ENCODE data around the gene COASY. TPM values are rescaled to one million over a fixed set of nuclear protein-coding genes. Genes with fewer than 3 reads are reported as not detected.

Gene COASY
- polyA plus RNA-seq, 1 of the 3 experiments (the other 2 are of a cell fraction) = 69.4 TPM

DNA sequence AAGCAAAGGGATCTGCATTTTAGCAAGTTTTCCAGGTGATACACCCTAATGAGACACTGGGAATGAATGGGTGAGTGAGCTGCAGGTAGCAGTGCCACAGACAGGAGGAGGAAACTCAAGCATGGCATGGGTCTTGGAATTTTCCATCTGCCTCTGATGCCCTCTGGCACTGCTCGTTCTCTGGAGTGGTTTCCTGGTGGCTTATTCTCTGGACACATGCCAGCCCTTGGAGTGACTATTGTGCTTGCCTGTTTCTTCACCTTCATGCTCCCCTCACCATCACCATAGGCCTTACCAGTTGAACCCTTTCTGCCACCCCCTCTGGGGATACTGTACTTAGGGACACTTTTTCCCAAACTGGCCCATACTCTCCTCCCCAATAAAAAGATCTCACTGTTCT, 1.6 kb downstream of the COASY start:
- CTCF ChIA-PET = interaction anchor here (1.0 to 1.4 kb wide), 2 partner anchors 13 to 14 kb away, joined by 3 to 4 read pairs; no protein-coding TSS in a partner anchor
- Histone ChIP-seq H3K9me3 (no peaks in the 10 kb centered on the region), H3K9me2 (no peaks in the 10 kb centered on the region), H3K4me1 (ENCODE audit: control insufficient read depth in 1 of 2, insufficient read depth in 2 of 2, low read depth in 1 of 2, low read length in 1 of 2) (peaks cover 4 to 33% of the 10 kb centered on the region in 2 experiments; a peak in 3 of 4 replicates), H3K79me2 (ENCODE audit: insufficient read depth) (peaks cover 65% of the 10 kb centered on the region), H3K9ac (peak overlapping the region; percentile 86; the same call in 1 of the 2 replicates), H3K4me2 (peak overlapping the region; percentile 98), H3F3A (replicated peaks; ENCODE audit: insufficient read depth) (peaks cover 29% of the 10 kb centered on the region), H4K20me1 (ENCODE audit: insufficient read depth) (no peaks in the 10 kb centered on the region), H3K27me3 (ENCODE audit: insufficient read depth) (no peaks in the 10 kb centered on the region), H3K4me3 (ENCODE audit: low read depth in 2 of 2, low read length in 1 of 2) (peak overlapping the region; percentile 78 to 98), H2AFZ (ENCODE audit: low read depth) (no peak overlapping the region), H3K27ac (ENCODE audit: low read depth in 2 of 2, low read length in 1 of 2) (no peak overlapping the region; a peak in 1 of 4 replicates), H3K36me3 (replicated peaks in 1 of 2; ENCODE audit: control insufficient read depth in 1 of 2, insufficient read depth in 2 of 2, low read length in 1 of 2) (peaks cover 16 to 33% of the 10 kb centered on the region in 2 experiments)
- WGBS (ENCODE audit: low lambda C conversion rate) = 14% methylated on average over 1 of the region's 1 CpG
- TF ChIP-seq FOXM1 (IDR thresholded peaks at IDR 0.05; ENCODE audit: low read depth) (no peak), TCF12 (IDR thresholded peaks at IDR 0.05) (no peak), TEAD4 (IDR thresholded peaks at IDR 0.05; ENCODE audit: borderline replicate concordance, insufficient read depth) (no peak), NFIC (IDR thresholded peaks at IDR 0.05; ENCODE audit: borderline replicate concordance) (no peak), MAX (IDR thresholded peaks at IDR 0.05; ENCODE audit: low read depth) (no peak), RAD21 (IDR thresholded peaks at IDR 0.05; ENCODE audit: low read length) (no peak), FOXJ3 (CRISPR knock-in tag; IDR thresholded peaks at IDR 0.05) (no peak), PBX3 (IDR thresholded peaks at IDR 0.05) (no peak), FOSL2 (IDR thresholded peaks at IDR 0.05; ENCODE audit: borderline replicate concordance, low read depth) (no peak), CHD2 (IDR thresholded peaks at IDR 0.05; ENCODE audit: low read length, partially characterized antibody) (no peak), USF1 (IDR thresholded peaks at IDR 0.05; ENCODE audit: borderline replicate concordance, low read depth) (no peak), YY1 (IDR thresholded peaks at IDR 0.05; ENCODE audit: low read depth) (no peak), REST (IDR thresholded peaks at IDR 0.05; ENCODE audit: low read depth, low read length) (no peak), IRF3 (IDR thresholded peaks at IDR 0.05; ENCODE audit: low read depth, low read length) (no peak), JUND (IDR thresholded peaks at IDR 0.05) (no peak), EP300 (IDR thresholded peaks at IDR 0.05; ENCODE audit: borderline replicate concordance in 1 of 2, low read depth in 1 of 2, low read length in 1 of 2) (no peak), POLR2AphosphoS5 (IDR thresholded peaks at IDR 0.05; ENCODE audit: low read depth, low read length) (no peak)
- TF ChIP-seq, protein P1, sequence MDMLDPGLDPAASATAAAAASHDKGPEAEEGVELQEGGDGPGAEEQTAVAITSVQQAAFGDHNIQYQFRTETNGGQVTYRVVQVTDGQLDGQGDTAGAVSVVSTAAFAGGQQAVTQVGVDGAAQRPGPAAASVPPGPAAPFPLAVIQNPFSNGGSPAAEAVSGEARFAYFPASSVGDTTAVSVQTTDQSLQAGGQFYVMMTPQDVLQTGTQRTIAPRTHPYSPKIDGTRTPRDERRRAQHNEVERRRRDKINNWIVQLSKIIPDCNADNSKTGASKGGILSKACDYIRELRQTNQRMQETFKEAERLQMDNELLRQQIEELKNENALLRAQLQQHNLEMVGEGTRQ (IDR thresholded peaks at IDR 0.05; ENCODE audit: borderline replicate concordance, low read depth, low read length) = no peak
- POLR2A ChIA-PET = interaction anchor here (0.6 kb wide), 1 partner anchor 11 kb away, joined by 3 read pairs; no protein-coding TSS in a partner anchor
- DNase-seq = no peak
